Neutrophil (primary cell): Measurements from ENCODE around the gene PRMT9.
A peak's percentile ranks its signal among the peaks of the same experiment; 100 is the strongest.

Experiments used
- H3K27ac ChIP-seq: fragments of 200-600 bp; sonication (generic); 2 replicates; pipeline ENCODE4 v1.5.1; 2016; ENCODE audit warnings: mild to moderate bottlenecking, moderate library complexity
- H3K27me3 ChIP-seq: fragments of 200-600 bp; sonication (generic); 2 replicates; pipeline ENCODE4 v1.6.0; 2016; ENCODE audit warnings: mild to moderate bottlenecking
- H3K36me3 ChIP-seq: fragments of 200-600 bp; sonication (generic); 2 replicates; pipeline ENCODE4 v1.5.1; 2017
- H3K4me1 ChIP-seq, 2 experiments: fragments of 200-600 bp in 1 of 2; sonication (generic) in 1 of 2; 1 replicate in 1 of 2; 2 replicates in 1 of 2; pipeline versions ENCODE4 v1.5.1 to v1.6.1; 2013 to 2016; ENCODE audit warnings: low read depth in 1 of 2, low read length in 1 of 2, mild to moderate bottlenecking in 1 of 2, moderate library complexity in 1 of 2; ENCODE audit not compliant: control insufficient read depth in 1 of 2, insufficient read depth in 1 of 2
- H3K4me3 ChIP-seq, 2 experiments: fragments of 200-600 bp in 1 of 2; sonication (generic) in 1 of 2; 1 replicate in 1 of 2; 2 replicates in 1 of 2; pipeline ENCODE4 v1.5.1; 2013 to 2016; ENCODE audit warnings: low read depth in 1 of 2, low read length in 1 of 2, mild to moderate bottlenecking in 1 of 2, moderate library complexity in 1 of 2
- H3K9me3 ChIP-seq: fragments of 200-600 bp; sonication (generic); 2 replicates; pipeline ENCODE4 v1.5.1; 2016
- CTCF ChIP-seq: fragments of 200-600 bp; sonication (generic); IDR thresholded peaks from 2 replicates; pipeline ENCODE4 v1.5.1; 2016; ENCODE audit warnings: antibody characterized with exemption

Gene PRMT9

GRCh38 chr4:147693218-147693617 is 9.3 kb upstream of the PRMT9 start:
- Histone ChIP-seq H3K27me3 (no peaks in the 10 kb centered on the region), H3K36me3 (no peaks in the 10 kb centered on the region), H3K4me3 (no peak overlapping the region), H3K9me3 (no peaks in the 10 kb centered on the region), H3K27ac (no peak overlapping the region), H3K4me1 (no peaks in the 10 kb centered on the region)
- TF ChIP-seq CTCF: no peak

GRCh38 chr4:147691820-147692219 is 7.9 kb upstream of the PRMT9 start:
- Histone ChIP-seq H3K36me3 (no peaks in the 10 kb centered on the region), H3K4me3 (no peak overlapping the region), H3K27me3 (no peaks in the 10 kb centered on the region), H3K9me3 (no peaks in the 10 kb centered on the region), H3K27ac (no peak overlapping the region), H3K4me1 (no peaks in the 10 kb centered on the region)
- no peak for TF ChIP-seq CTCF

GRCh38 chr4:147689067-147689466 is 5.1 kb upstream of the PRMT9 start:
- H3K9me3 ChIP-seq: no peaks in the 10 kb centered on the region
- no peaks in the 10 kb centered on the region for H3K36me3 ChIP-seq
- no peak overlapping the region for H3K27ac ChIP-seq
- H3K27me3 ChIP-seq: no peaks in the 10 kb centered on the region
- H3K4me1 ChIP-seq: peaks cover 6 to 7% of the 10 kb centered on the region in 2 experiments
- no peak overlapping the region for H3K4me3 ChIP-seq
- TF ChIP-seq CTCF: no peak

- H3K9me3 ChIP-seq: no peaks in the 10 kb centered on the region
- peak overlapping the region; percentile 91 for H3K27ac ChIP-seq
- H3K4me3 ChIP-seq: peak overlapping the region; percentile 81 to 95
- H3K27me3 ChIP-seq: no peaks in the 10 kb centered on the region
- TF ChIP-seq CTCF: no peak
- H3K36me3 ChIP-seq: peaks cover 11% of the 10 kb centered on the region
- peaks cover 16 to 19% of the 10 kb centered on the region in 2 experiments for H3K4me1 ChIP-seq
Measured at GRCh38 chr4:147683188-147683591, 773 bp downstream of the PRMT9 start.

- no peak for TF ChIP-seq CTCF
- Histone ChIP-seq H3K27ac (peak overlapping the region; percentile 91), H3K9me3 (no peaks in the 10 kb centered on the region), H3K4me1 (peaks cover 16 to 19% of the 10 kb centered on the region in 2 experiments), H3K36me3 (peaks cover 16% of the 10 kb centered on the region), H3K4me3 (peak overlapping the region; percentile 81 to 95), H3K27me3 (no peaks in the 10 kb centered on the region)
Measured at GRCh38 chr4:147682755-147683154, 1.2 kb downstream of the PRMT9 start.
